ENCODE results near the gene PVALEF. TPM values are rescaled to one million over a fixed set of nuclear protein-coding genes. Genes with fewer than 3 reads are reported as not detected.
"Not testable (repeated sequence)": the region's sequence is repeated elsewhere in the genome, so short reads cannot be mapped to it uniquely, and the experiment has no call there.

PVALEF gene
- total and polyA plus RNA-seq, 2 of the 8 experiments (the other 6 are each of a cell fraction or from before 2014, with no cell fraction given) = 0.03 TPM; not detected in 1

DNA sequence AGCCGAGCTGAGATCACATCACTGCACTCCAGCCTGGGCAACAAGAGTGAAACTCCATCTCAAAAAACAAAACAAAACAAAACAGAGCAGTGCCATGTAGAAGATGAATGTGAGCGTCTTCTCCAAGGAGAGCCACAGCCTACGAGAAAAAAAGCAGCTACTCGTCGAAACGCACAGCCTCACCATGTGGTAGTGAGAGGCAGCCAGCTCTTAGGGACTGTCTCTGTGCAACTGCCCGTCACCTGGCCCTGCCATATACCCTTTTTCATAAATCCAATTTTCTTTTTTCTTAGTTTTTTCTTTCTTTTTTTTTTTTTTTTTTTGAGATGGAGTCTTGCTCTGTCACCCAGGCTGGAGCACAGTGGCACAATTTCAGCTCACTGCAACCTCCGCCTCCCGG lies 11.3 kb upstream of the PVALEF start:
- H2BK120ac ChIP-seq (replicated peaks; ENCODE audit: low read depth, low read length); H3K18ac ChIP-seq (ENCODE audit: extremely low read depth, low read length); H3K36me3 ChIP-seq (ENCODE audit: control insufficient read depth in 2 of 4, insufficient read depth in 4 of 4, low read length in 3 of 4); H2BK15ac ChIP-seq (ENCODE audit: low read length); H3K9ac ChIP-seq (replicated peaks in 1 of 4; ENCODE audit: extremely low read depth in 1 of 4, low read depth in 3 of 4, low read length in 3 of 4); H2BK20ac ChIP-seq (ENCODE audit: low read length); H3K9me3 ChIP-seq (ENCODE audit: insufficient read depth in 2 of 2, low read depth in 1 of 2, low read length in 1 of 2); H3K4ac ChIP-seq (replicated peaks; ENCODE audit: insufficient read length, low read depth, low read length); H3K4me1 ChIP-seq (replicated peaks in 1 of 4; ENCODE audit: control insufficient read depth in 3 of 4, insufficient read depth in 4 of 4, low read length in 3 of 4); H3K23ac ChIP-seq (ENCODE audit: insufficient read length); H2BK12ac ChIP-seq (ENCODE audit: low read depth, low read length); H3K23me2 ChIP-seq (ENCODE audit: low read depth, low read length); H4K20me1 ChIP-seq (replicated peaks in 1 of 2; ENCODE audit: control insufficient read depth in 1 of 2, insufficient read depth in 2 of 2, low read length in 2 of 2); H4K5ac ChIP-seq (ENCODE audit: insufficient read length, low read depth, low read length); H2AFZ ChIP-seq (ENCODE audit: low read length); H3K27ac ChIP-seq (ENCODE audit: low read depth, low read length); H3K56ac ChIP-seq (replicated peaks; ENCODE audit: insufficient read length, low read depth, low read length); FAIRE-seq; POLR2A ChIA-PET (ENCODE audit: partially characterized antibody); H2AK5ac ChIP-seq (ENCODE audit: low read depth, low read length); H4K8ac ChIP-seq (ENCODE audit: extremely low read depth, insufficient read depth, low read length); H3K79me2 ChIP-seq (ENCODE audit: control insufficient read depth in 1 of 2, insufficient read depth in 2 of 2, low read length in 2 of 2); H3K4me2 ChIP-seq (ENCODE audit: insufficient read depth in 1 of 2, low read depth in 2 of 2, low read length in 2 of 2); H3K14ac ChIP-seq (ENCODE audit: insufficient read length); H3K4me3 ChIP-seq (ENCODE audit: extremely low read depth in 1 of 4, insufficient read depth in 2 of 4, low read depth in 3 of 4, low read length in 4 of 4); H3K79me1 ChIP-seq (ENCODE audit: low read depth, low read length); DNase-seq (ENCODE audit: low read depth in 1 of 2, low spot score in 2 of 2); H2BK5ac ChIP-seq (ENCODE audit: low read depth, low read length); H4K91ac ChIP-seq (replicated peaks; ENCODE audit: insufficient read length, low read length); H3K27me3 ChIP-seq (replicated peaks in 1 of 4; ENCODE audit: control insufficient read depth in 3 of 4, extremely low read depth in 1 of 4, insufficient read depth in 3 of 4, low read length in 3 of 4): not testable (repeated sequence)
- 94% methylated on average over 9 of the region's 9 CpGs; no CpG with 5 or more reads in 1 of the 2 experiments for WGBS, 2 experiments (ENCODE audit: extremely low coverage in 1 of 2, insufficient coverage in 1 of 2, insufficient read length in 1 of 2, insufficient replicate concordance in 2 of 2, low coverage in 1 of 2, low lambda C conversion rate in 2 of 2, missing lambda C conversion rate in 1 of 2)
- CTCF ChIA-PET (ENCODE audit: partially characterized antibody) = interaction anchor here (0.9 to 4.3 kb wide), 2 partner anchors 11 to 23 kb away, joined by 3 to 21 read pairs; no protein-coding TSS in a partner anchor
